K562 treated with DMSO at 1 percent for 48 hours (cell line): Measurements from ENCODE around the gene OR52E1. TPM values are rescaled to one million over a fixed set of nuclear protein-coding genes. Genes with fewer than 3 reads are reported as not detected.

Source experiments
- total RNA-seq: library from RNA; unstranded; fragments of 300-600 nt; gene quantifications from 2 replicates; pipeline ENCODE4 v1.2.3, GENCODE V29; 2022; ENCODE audit warnings: low replicate concordance; ENCODE audit errors: extremely low read depth

OR52E1 gene
- not detected in 2 replicates for total RNA-seq

GRCh38 chr11:5069272-5069671 is at the start of gene OR52E1:
Gene OR52E1, plus strand, starts transcription at chr11:5069572.

GRCh38 chr11:5046226-5046625 is 23.1 kb upstream of the OR52E1 start, which contains the start of gene OR52J3:
Gene OR52J3, plus strand, starts transcription at chr11:5046526. Its CDS starts 0 bp downstream, at chr11:5046526.

DNA sequence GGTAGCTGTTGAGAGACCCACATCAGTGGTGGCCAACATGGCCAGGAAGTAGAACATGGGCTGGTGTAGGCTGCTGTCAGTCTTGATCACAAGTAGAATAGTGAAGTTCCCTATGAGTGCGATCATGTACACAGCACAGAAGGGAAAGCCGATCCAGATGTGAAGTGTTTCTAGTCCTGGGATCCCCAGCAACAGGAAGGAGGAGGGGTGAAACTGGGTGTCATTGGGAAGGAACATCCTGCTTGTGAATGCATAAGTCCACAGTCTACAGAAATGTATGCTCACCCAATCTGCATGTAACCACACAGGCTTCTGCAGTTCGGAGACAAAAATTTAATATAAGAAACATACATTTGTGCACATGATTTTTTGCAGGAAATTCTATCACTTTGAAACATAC is 10.0 kb upstream of the OR52E1 start, which contains the start of gene OR52E2:
Gene OR52E2 (minus strand): TSS at position 237 of the 400 bp plus-strand sequence. CDS start 0 bp downstream, at position 237.

Other genes starting within 250 kb of the OR52E1 start
- not detected in 2 replicates for gene OR51F2, start 248.3 kb upstream of the OR52E1 start, total RNA-seq
- not detected in 2 replicates for gene OR51S1, start 220.4 kb upstream of the OR52E1 start, total RNA-seq
- not detected in 2 replicates for gene OR51T1, start 187.7 kb upstream of the OR52E1 start, total RNA-seq
- gene OR51A7, start 165.8 kb upstream of the OR52E1 start, total RNA-seq = not detected in 2 replicates
- not detected in 2 replicates for gene OR51G2, start 150.2 kb upstream of the OR52E1 start, total RNA-seq
- gene OR51G1, start 145.2 kb upstream of the OR52E1 start, total RNA-seq = not detected in 2 replicates
- gene OR51A4, start 122.0 kb upstream of the OR52E1 start, total RNA-seq = not detected in 2 replicates
- gene OR51A2, start 113.9 kb upstream of the OR52E1 start, total RNA-seq = not detected in 2 replicates
- not detected in 2 replicates for gene OR51L1, start 74.7 kb upstream of the OR52E1 start, total RNA-seq
- not detected in 2 replicates for gene OR52J3, start 23.0 kb upstream of the OR52E1 start, total RNA-seq
- not detected in 2 replicates for gene OR52E2, start 9.9 kb upstream of the OR52E1 start, total RNA-seq
- gene OR52A5, start 68.8 kb downstream of the OR52E1 start, total RNA-seq = not detected in 2 replicates
- not detected in 2 replicates for gene OR52A1, start 85.2 kb downstream of the OR52E1 start, total RNA-seq
- gene OR51V1, start 131.1 kb downstream of the OR52E1 start, total RNA-seq = not detected in 2 replicates
- gene HBB, start 157.5 kb downstream of the OR52E1 start, total RNA-seq = not detected in 2 replicates
- not detected in 2 replicates for gene HBD, start 164.9 kb downstream of the OR52E1 start, total RNA-seq
- gene HBG1, start 180.3 kb downstream of the OR52E1 start, total RNA-seq = not detected in 2 replicates
- gene HBG2, start 185.2 kb downstream of the OR52E1 start, total RNA-seq = 3,082 TPM in 1 of 2 replicates, not detected in the other
- gene HBE1, start 200.4 kb downstream of the OR52E1 start, total RNA-seq = not detected in 2 replicates
- gene OR51B4, start 232.4 kb downstream of the OR52E1 start, total RNA-seq = not detected in 2 replicates